ENCODE data around the gene SEMA3C. TPM values are rescaled to one million over a fixed set of nuclear protein-coding genes. Genes with fewer than 3 reads are reported as not detected.

Gene SEMA3C
- total RNA-seq = 21.1 and 61.6 TPM in 2 replicates

GRCh38 chr7:80918909-80919721 is at the start of gene SEMA3C:
SEMA3C (minus strand) TSS chr7:80919051; CDS start chr7:80916781, 2,270 bp downstream.

